ENCODE results near the gene SRCAP.
A peak's percentile ranks its signal among the peaks of the same experiment; 100 is the strongest.
"Not testable (repeated sequence)": the region's sequence is repeated elsewhere in the genome, so short reads cannot be mapped to it uniquely, and the experiment has no call there.

SRCAP gene

DNA sequence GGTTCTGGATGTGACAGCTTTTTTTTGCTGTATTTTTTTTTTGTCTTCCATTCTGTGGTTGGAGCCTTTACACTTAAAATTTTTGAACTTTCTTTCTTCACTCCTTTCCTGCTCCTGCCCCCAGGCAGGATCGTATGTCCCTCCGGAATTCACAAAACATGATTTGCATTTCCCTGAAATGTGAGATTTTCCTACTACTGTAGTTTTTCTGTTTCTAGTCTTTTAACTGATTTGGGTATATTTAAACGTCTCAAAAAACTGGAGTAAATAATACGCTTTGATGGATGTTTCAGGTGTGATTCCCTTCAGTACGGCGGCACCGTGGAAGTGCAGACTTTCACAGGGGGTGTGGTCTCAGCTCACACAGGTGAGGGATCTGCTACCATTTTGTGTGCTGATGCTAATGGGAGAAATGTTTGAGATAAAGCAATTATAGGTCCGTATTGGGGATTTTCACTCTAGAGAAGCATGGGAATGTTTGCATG is 686 bp downstream of the SRCAP start:
- DNase-seq, result no peak

- DNase-seq, result no peak
Observed at GRCh38 chr16:30700491-30700890, 1.5 kb downstream of the SRCAP start.

DNA sequence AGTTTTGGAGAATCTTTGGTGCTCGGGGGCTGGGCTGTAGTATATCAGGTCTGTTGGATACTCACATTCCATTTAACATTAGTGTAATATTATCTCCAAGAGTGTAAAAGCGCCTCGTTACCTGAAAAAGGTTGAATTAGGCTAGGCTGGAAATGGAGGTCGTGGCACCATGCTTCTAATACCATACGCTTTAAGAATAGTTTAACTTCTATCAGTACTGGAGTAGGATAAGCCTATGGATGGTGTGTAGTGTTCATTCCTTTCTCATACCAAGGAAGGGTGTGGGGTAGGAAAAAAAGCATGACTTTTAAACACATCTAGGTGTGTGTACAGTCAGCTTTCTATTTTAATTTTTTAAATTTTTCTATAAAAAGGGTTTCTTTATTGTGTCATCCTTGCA is 2.0 kb downstream of the SRCAP start:
- DNase-seq, result no peak

DNA sequence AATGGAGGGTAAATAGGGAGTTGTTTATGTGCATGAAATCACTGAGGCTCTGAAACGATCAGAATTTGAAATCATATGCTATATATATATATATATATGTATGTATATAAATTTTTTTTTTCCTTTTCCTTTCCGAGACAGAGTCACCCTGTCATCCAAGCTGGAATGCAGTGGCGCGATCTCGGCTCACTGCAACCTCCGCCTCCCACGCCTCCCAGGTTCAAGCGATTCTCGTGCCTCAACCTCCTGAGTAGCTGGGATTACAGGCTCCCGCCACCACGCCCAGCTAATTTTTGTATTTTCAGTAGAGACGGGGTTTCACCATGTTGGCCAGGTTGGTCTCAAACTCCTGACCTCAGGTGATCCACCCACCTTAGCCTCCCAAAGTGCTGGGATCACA is 4.1 kb downstream of the SRCAP start:
- DNase-seq, result not testable (repeated sequence)

DNA sequence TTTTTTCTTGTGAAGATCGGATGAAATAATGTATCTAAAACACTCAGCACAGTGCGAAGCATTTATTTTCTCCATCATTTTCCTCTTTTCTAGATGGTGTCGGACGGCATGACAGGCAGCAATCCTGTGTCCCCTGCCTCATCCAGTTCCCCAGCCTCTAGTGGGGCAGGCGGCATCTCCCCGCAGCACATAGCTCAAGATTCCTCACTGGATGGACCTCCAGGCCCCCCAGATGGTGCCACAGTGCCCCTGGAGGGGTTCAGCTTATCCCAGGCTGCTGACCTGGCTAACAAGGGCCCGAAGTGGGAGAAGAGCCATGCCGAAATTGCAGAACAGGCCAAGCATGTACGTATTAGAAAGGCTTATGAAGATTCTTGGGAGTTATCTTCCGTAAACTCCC is 5.0 kb downstream of the SRCAP start:
- no peak for DNase-seq

- no peak for DNase-seq
Observed at GRCh38 chr16:30706046-30706445, 7.1 kb downstream of the SRCAP start.

DNA sequence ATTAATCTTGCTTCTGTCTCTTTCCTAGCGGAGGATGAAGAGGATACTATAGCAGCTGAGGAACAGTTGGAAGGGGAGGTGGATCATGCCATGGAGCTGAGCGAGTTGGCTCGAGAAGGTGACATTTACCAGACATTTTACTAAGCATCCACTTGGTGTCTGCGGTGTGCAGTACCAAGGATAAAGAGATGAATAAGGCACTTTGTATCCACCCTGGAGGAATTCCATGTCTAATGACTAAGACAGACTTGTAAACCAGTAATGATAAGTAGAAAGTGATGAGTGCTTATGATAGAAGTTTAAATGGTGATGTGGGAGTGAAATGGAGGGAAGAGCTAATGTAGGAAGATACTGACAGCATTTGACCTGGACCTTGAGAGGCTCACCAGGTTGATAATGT is 12.0 kb downstream of the SRCAP start:
- DNase-seq, result no peak

DNA sequence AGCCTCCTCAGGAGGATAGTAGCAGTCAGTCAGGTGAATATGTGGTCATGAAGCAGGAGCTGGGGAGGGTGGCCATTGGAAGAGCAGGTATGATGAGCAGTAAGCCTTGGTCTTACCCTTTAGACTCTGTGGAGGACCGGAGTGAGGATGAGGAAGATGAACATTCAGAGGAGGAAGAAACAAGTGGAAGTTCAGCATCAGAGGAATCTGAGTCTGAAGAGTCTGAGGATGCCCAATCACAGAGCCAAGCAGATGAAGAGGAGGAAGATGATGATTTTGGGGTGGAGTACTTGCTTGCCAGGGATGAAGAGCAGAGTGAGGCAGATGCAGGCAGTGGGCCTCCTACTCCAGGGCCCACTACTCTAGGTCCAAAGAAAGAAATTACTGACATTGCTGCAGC is 12.7 kb downstream of the SRCAP start:
- DNase-seq, result no peak

- peak; percentile 57 for DNase-seq
Observed at GRCh38 chr16:30715750-30716445, 16.9 kb downstream of the SRCAP start.

GRCh38 chr16:30720086-30720485 is 21.1 kb downstream of the SRCAP start:
- DNase-seq, result no peak

DNA sequence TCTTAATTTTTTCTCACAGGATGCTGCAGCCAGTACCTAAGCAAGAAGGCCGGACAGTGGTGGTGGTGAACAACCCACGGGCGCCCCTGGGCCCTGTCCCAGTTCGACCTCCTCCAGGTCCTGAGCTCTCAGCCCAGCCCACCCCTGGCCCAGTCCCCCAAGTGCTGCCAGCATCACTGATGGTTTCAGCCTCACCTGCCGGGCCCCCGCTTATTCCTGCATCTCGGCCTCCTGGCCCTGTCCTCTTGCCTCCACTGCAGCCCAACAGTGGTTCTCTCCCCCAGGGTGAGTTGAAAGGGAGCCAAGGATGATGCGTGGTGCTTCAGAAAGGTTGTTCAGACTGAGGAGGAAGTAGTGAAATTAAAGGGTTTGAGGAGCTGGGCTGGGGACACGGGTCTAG is 21.7 kb downstream of the SRCAP start:
- DNase-seq, result no peak

DNA sequence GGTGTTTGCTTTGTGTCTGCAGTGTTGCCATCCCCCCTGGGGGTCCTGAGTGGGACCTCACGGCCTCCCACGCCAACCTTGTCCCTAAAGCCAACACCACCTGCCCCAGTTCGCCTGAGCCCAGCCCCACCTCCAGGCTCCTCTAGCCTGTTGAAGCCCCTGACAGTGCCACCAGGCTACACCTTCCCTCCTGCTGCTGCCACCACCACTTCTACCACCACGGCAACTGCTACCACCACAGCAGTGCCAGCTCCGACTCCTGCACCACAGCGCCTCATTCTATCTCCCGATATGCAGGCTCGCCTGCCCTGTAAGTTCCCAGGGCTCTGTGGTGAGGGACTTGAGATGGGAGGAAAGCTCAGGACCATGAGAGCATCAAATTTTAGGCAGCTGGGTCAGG is 22.2 kb downstream of the SRCAP start:
- DNase-seq, result no peak

DNA sequence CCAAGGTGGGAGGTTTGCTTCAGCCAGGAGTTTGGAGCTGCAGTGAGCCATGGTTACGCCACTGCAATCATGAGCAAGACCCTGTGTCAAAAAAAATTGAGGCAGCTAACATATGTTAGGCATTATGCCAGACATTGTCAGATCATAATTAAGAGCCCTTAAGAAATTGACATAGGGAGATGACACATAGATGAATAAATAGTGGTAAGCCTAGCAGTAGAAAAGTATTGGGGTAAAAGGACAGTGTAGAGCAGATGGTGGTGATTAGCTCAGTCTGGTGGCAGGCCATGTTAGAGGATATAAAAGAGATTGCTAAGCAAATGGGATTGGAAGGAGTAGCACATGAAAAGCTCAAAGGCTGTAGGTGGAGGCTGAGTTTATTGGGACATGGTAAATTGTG is 22.6 kb downstream of the SRCAP start:
- no peak for DNase-seq

DNA sequence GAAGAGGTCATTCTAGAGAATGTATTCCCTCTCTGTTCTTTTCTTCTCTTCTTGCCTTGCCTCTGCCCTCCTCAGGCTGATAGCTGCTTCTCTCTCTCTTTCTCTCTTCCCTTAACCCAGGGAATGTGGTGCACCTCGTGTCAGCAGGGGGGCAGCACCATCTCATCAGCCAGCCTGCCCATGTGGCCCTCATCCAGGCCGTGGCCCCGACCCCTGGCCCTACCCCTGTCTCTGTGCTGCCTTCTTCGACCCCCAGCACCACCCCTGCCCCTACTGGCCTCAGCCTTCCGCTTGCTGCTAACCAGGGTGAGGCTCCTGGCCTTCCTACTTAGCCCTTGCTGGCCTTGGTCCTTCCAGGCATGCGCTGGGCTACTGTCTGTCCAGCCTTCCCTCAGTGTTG is 23.5 kb downstream of the SRCAP start:
- DNase-seq, result no peak

DNA sequence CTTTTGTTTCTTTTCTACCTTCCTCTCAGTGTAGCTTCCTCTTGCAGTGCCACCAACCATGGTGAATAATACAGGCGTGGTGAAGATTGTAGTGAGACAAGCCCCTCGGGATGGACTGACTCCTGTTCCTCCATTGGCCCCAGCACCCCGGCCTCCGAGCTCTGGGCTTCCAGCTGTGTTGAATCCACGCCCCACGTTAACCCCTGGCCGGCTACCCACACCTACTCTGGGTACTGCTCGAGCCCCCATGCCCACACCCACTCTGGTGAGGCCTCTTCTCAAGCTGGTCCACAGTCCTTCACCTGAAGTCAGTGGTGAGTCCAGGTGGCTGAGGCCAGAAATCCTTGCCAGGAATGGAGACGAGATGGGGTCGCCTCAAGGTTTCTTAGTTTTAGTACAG is 23.9 kb downstream of the SRCAP start:
- no peak for DNase-seq

DNA sequence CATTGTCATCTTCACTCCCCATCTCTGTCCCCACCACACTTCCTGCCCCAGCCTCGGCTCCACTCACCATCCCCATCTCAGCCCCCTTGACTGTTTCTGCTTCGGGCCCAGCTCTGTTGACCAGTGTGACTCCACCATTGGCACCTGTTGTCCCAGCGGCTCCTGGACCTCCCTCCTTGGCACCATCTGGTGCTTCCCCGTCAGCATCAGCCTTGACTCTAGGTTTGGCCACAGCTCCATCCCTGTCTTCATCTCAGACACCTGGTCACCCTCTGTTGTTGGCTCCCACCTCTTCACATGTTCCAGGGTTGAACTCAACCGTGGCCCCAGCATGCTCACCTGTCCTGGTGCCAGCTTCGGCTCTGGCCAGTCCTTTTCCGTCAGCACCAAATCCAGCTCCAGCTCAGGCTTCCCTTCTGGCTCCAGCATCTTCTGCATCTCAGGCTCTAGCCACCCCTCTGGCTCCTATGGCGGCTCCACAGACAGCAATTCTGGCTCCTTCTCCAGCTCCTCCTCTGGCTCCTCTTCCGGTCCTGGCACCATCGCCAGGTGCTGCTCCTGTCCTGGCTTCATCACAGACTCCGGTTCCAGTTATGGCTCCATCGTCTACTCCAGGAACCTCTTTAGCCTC is 24.9 kb downstream of the SRCAP start:
- DNase-seq, result no peak

GRCh38 chr16:30724641-30725417 is 25.9 kb downstream of the SRCAP start:
- DNase-seq, result no peak

GRCh38 chr16:30725418-30725792 is 26.4 kb downstream of the SRCAP start:
- DNase-seq, result no peak

DNA sequence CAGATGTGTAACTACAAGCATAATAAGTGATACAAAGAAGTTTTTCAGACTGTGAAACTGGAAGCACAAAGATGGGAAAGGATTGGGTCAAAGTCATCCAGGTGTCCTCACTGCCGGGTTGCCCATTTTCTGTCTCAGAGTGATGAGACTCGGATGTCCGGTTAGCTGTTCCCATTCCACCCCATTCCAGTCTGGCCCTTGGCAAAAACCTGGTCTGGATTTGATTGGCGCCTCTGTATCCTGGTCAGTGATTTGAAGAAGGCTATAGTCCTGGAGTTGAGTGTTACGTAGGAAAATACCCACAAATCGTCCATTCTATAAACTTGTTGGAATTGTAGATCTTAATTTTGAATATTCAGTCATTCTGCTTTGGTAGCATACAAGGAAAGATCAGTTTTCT is 29.4 kb downstream of the SRCAP start:
- no peak for DNase-seq

DNA sequence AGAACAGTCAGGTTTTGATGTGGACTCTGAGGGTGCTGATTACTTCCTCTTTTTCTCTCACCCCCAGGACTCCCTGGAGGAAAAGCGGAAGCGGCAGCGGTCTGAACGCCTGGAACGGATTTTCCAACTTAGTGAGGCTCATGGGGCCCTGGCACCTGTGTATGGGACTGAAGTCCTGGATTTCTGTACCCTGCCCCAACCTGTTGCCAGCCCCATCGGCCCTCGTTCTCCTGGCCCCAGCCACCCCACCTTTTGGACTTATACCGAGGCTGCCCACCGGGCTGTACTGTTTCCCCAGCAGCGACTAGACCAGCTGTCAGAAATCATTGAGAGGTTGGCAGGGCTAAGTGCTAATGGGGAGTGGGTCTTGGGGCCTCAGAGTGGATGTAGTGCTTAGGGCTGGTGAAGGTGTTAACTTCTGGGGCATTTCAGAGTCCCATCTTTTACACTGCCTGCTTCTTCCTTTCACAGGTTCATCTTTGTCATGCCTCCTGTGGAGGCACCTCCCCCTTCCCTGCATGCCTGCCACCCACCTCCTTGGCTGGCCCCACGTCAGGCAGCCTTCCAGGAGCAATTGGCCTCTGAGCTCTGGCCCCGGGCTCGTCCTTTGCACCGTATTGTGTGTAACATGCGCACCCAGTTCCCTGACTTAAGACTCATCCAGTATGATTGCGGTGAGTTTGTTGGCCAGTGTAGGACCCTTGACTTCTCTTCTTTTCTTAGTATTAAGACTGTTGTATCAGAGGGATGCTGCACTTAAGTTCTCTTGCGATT is 30.1 kb downstream of the SRCAP start:
- no peak for DNase-seq

DNA sequence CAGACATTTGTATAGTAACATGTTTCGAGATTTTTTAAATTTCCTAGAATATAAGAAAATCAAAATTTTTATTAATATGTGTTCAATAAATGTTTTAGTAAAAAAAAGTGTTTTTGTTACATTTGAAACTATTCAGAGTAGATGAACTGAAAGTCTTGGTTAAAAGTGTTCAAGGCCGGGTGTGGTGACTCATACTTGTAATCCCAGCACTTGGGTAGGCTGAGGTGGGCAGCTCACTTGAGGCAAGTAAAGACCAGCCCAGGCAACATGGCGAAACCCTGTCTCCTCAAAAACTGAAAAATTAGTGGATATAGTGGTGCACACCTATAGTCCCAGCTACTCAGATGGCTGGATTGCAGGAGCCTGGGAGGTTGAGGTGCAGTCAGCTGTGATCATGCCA is 32.4 kb downstream of the SRCAP start:
- DNase-seq, result no peak

DNA sequence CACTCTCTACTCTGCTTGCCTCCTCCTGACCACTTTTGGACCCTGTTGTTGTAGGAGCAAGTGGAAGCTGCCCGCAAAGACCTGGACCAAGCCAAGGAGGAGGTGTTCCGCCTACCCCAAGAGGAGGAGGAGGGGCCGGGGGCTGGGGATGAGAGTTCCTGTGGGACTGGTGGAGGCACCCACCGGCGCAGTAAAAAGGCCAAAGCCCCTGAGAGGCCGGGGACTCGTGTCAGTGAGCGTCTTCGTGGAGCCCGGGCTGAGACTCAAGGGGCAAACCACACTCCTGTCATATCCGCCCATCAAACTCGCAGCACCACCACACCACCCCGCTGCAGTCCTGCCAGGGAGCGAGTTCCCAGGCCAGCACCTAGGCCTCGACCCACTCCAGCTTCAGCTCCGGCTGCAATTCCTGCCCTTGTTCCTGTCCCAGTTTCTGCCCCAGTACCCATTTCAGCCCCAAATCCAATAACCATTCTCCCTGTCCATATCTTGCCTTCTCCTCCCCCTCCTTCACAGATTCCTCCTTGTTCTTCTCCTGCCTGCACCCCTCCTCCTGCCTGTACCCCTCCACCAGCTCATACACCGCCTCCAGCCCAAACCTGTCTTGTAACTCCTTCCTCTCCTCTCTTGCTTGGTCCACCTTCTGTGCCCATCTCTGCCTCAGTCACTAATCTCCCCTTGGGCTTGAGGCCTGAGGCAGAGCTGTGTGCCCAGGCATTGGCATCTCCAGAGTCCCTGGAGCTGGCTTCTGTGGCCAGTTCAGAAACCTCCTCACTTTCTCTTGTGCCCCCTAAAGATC is 38.2 kb downstream of the SRCAP start:
- DNase-seq, result no peak

Data from stimulated activated CD4-positive, alpha-beta T cell treated with anti-CD3 and anti-CD28 coated beads, Interleukin-1b, Interleukin-23, amount 100 ng/mL, for 48 hours (primary cell).